SK-N-MC (cell line): ENCODE data around the gene GRAMD2A.

Experiments
- DNase-seq: peaks from one replicate; pipeline ENCODE4 v3.0.0-alpha.2; 2011; ENCODE audit warnings: low read depth, low spot score
- H3K27ac ChIP-seq: fragments of 200-600 bp; sonication (generic); 2 replicates; pipeline ENCODE4 v1.5.1; 2016; ENCODE audit warnings: mixed run types
- H3K36me3 ChIP-seq: fragments of 200-600 bp; sonication (generic); 2 replicates; pipeline ENCODE4 v1.6.1; 2017; ENCODE audit warnings: antibody characterized with exemption, low read length, mixed read lengths; ENCODE audit not compliant: insufficient read depth
- H3K4me3 ChIP-seq: fragments of 200-600 bp; sonication (generic); 2 replicates; pipeline ENCODE4 v1.5.1; 2016
- H3K9ac ChIP-seq: fragments of 200-600 bp; sonication (generic); 2 replicates; pipeline ENCODE4 v1.8.0; 2017; ENCODE audit warnings: mixed run types, mixed read lengths; ENCODE audit not compliant: insufficient read length
- H3K9me3 ChIP-seq: fragments of 200-600 bp; sonication (generic); 2 replicates; pipeline ENCODE4 v1.6.1; 2017; ENCODE audit warnings: low read depth, mild to moderate bottlenecking, antibody characterized with exemption, low read length, moderate library complexity, mixed read lengths
- EZH2 ChIP-seq: fragments of 200-600 bp; sonication (generic); IDR thresholded peaks from one replicate; pipeline ENCODE4 v1.6.1; 2017; ENCODE audit warnings: antibody characterized with exemption
- FOXP2 ChIP-seq: optimal IDR thresholded peaks from 2 replicates; pipeline ENCODE3; 2011; ENCODE audit warnings: mild to moderate bottlenecking, moderate library complexity; ENCODE audit not compliant: insufficient read depth; ENCODE audit errors: extremely low read length, control extremely low read depth
- POLR2AphosphoS5 ChIP-seq: IDR thresholded peaks from 2 replicates; pipeline ENCODE4 v1.6.1; 2012; ENCODE audit warnings: mild to moderate bottlenecking, low read depth, low read length, borderline replicate concordance

GRAMD2A gene

GRCh38 chr15:72197460-72198355 is at the start of gene GRAMD2A:
TSS of gene GRAMD2A (minus strand) at chr15:72197787.
- no peak within 1 kb of the TSS for H3K4me3 ChIP-seq
- DNase-seq = no peak

GRCh38 chr15:72242775-72243370 is 45.3 kb upstream of the GRAMD2A start:
- Histone ChIP-seq H3K9ac (no peak overlapping the region), H3K4me3 (no peak overlapping the region), H3K27ac (no peak overlapping the region), H3K36me3 (peaks cover 48% of the 10 kb centered on the region), H3K9me3 (no peaks in the 10 kb centered on the region)
- TF ChIP-seq POLR2AphosphoS5 (no peak), FOXP2 (no peak), EZH2 (no peak)
- DNase-seq = no peak

More at GRCh38 chr15:72197460-72198355, at the start of gene GRAMD2A:
- no peaks in the 10 kb centered on the region for H3K9me3 ChIP-seq
- TF ChIP-seq POLR2AphosphoS5 (0 out of 2 replicates have a peak, but pooled peaks have one; percentile 5), EZH2 (no peak)
- H3K9ac ChIP-seq = no peak within 1 kb of the TSS
- peaks cover 46% of the 10 kb centered on the region for H3K36me3 ChIP-seq
- H3K27ac ChIP-seq = no peak within 1 kb of the TSS

GRCh38 chr15:72239652-72240051 is 42.1 kb upstream of the GRAMD2A start:
- H3K27ac ChIP-seq = no peak overlapping the region
- H3K4me3 ChIP-seq = no peak overlapping the region
- no peaks in the 10 kb centered on the region for H3K9me3 ChIP-seq
- peaks cover 40% of the 10 kb centered on the region for H3K36me3 ChIP-seq
- no peak for DNase-seq
- no peak overlapping the region for H3K9ac ChIP-seq
- TF ChIP-seq FOXP2 (no peak), POLR2AphosphoS5 (no peak), EZH2 (no peak)

- DNase-seq = no peak
- no peak overlapping the region for H3K9ac ChIP-seq
Measured at GRCh38 chr15:72238586-72238985, 41.0 kb upstream of the GRAMD2A start.

GRCh38 chr15:72237853-72238224 is 40.3 kb upstream of the GRAMD2A start:
- no peaks in the 10 kb centered on the region for H3K9me3 ChIP-seq
- no peak overlapping the region for H3K4me3 ChIP-seq
- H3K36me3 ChIP-seq = peaks cover 28% of the 10 kb centered on the region
- DNase-seq = no peak
- H3K27ac ChIP-seq = peak overlapping the region; percentile 4; the same call in 1 of the 2 replicates
- H3K9ac ChIP-seq = no peak overlapping the region
- no peak for TF ChIP-seq POLR2AphosphoS5
- no peak for TF ChIP-seq FOXP2

More at GRCh38 chr15:72238586-72238985, 41.0 kb upstream of the GRAMD2A start:
- H3K4me3 ChIP-seq = no peak overlapping the region
- no peaks in the 10 kb centered on the region for H3K9me3 ChIP-seq
- peaks cover 29% of the 10 kb centered on the region for H3K36me3 ChIP-seq
- peak overlapping the region; percentile 4; the same call in 1 of the 2 replicates for H3K27ac ChIP-seq
- TF ChIP-seq POLR2AphosphoS5 (no peak), EZH2 (no peak), FOXP2 (no peak)

- no peak for DNase-seq
- Histone ChIP-seq H3K9me3 (no peaks in the 10 kb centered on the region), H3K9ac (no peak overlapping the region), H3K4me3 (no peak overlapping the region), H3K36me3 (peaks cover 22% of the 10 kb centered on the region), H3K27ac (no peak overlapping the region; the same call in 1 of the 2 replicates)
- no peak for TF ChIP-seq POLR2AphosphoS5
- TF ChIP-seq EZH2 = no peak
- TF ChIP-seq FOXP2 = no peak
Measured at GRCh38 chr15:72237029-72237852, 39.7 kb upstream of the GRAMD2A start.

GRCh38 chr15:72236381-72237003 is 38.9 kb upstream of the GRAMD2A start:
- Histone ChIP-seq H3K36me3 (peaks cover 14% of the 10 kb centered on the region), H3K27ac (no peak overlapping the region; the same call in 1 of the 2 replicates), H3K9me3 (no peaks in the 10 kb centered on the region), H3K4me3 (no peak overlapping the region), H3K9ac (no peak overlapping the region)
- no peak for DNase-seq
- no peak for TF ChIP-seq POLR2AphosphoS5
- no peak for TF ChIP-seq EZH2
- no peak for TF ChIP-seq FOXP2
